Endothelial cell of umbilical vein (primary cell): Measurements from ENCODE around the gene FBN2. TPM values are rescaled to one million over a fixed set of nuclear protein-coding genes. Genes with fewer than 3 reads are reported as not detected.

Experiments used
- BruUV-seq: library from RNA; stranded (reverse); fragments of 400-500 nt; replicated peaks from 2 replicates; lab custom pipeline; 2021; lab: Mats Ljungman, UMichigan
- CTCF ChIA-PET: fragments of 300-600, 350-600 bp; sonication (Branson Sonifier 250); formaldehyde crosslinking; loops from one replicate; lab custom pipeline; 2021; ENCODE audit warnings: antibody characterized with exemption, inconsistent platforms; lab: Charles Lee
- POLR2A ChIA-PET: fragments of 300-600, 350-600 bp; sonication (Branson Sonifier 250); formaldehyde crosslinking; loops from one replicate; lab custom pipeline; 2021; ENCODE audit warnings: antibody characterized with exemption, inconsistent platforms; lab: Charles Lee
- DNase-seq: peaks from one replicate; pipeline ENCODE4 v3.0.0-alpha.2; 2011; ENCODE audit warnings: low read depth, low spot score
- FAIRE-seq: peaks from 2 replicates; lab custom pipeline; 2011; peaks lifted over from hg19 to GRCh38; lab: Jason Lieb, UNC
- H2AFZ ChIP-seq: 2 replicates; pipeline ENCODE4 v1.6.0; 2012; ENCODE audit warnings: low read depth, low read length, control low read depth, inconsistent platforms
- H3K27ac ChIP-seq: 2 replicates; pipeline ENCODE4 v1.5.1; 2011; ENCODE audit warnings: low read depth, mild to moderate bottlenecking, control low read depth, low read length, moderate library complexity; ENCODE audit not compliant: insufficient read depth
- H3K27me3 ChIP-seq, 2 experiments: 2 replicates each; pipeline versions ENCODE4 v1.6.0 to v1.6.1; 2011; ENCODE audit warnings: low read length in 2 of 2, mixed read lengths in 1 of 2; ENCODE audit not compliant: control insufficient read depth in 2 of 2, insufficient read depth in 2 of 2
- H3K36me3 ChIP-seq, 2 experiments: 2 replicates in 1 of 2; 3 replicates in 1 of 2; pipeline ENCODE4 v1.5.1; 2011; ENCODE audit warnings: low read length in 2 of 2, mild to moderate bottlenecking in 1 of 2, moderate library complexity in 1 of 2; ENCODE audit not compliant: control insufficient read depth in 2 of 2, insufficient read depth in 2 of 2; ENCODE audit errors: extremely low read depth in 1 of 2
- H3K4me1 ChIP-seq: 3 replicates; pipeline ENCODE4 v1.5.1; 2011; ENCODE audit warnings: mild to moderate bottlenecking, low read length; ENCODE audit not compliant: control insufficient read depth, insufficient read depth; ENCODE audit errors: extremely low read depth
- H3K4me2 ChIP-seq: 2 replicates; pipeline ENCODE4 v1.6.1; 2011; ENCODE audit warnings: low read length, control low read depth, mixed read lengths; ENCODE audit not compliant: insufficient read depth
- H3K4me3 ChIP-seq, 3 experiments: fragments of 200-600 bp in 1 of 3; sonication (generic), shearing (Covaris generic) in 1 of 3; replicated peaks in 1 of 3; 2 replicates each; pipeline ENCODE4 v1.5.1; 2011 to 2016; ENCODE audit warnings: control low read depth in 3 of 3, low read length in 3 of 3, mild to moderate bottlenecking in 2 of 3, inconsistent platforms in 1 of 3, low read depth in 1 of 3, moderate library complexity in 1 of 3; ENCODE audit not compliant: insufficient read depth in 1 of 3
- H3K79me2 ChIP-seq: 2 replicates; pipeline ENCODE4 v1.6.0; 2012; ENCODE audit warnings: low read length, inconsistent platforms; ENCODE audit not compliant: control insufficient read depth, insufficient read depth
- H3K9ac ChIP-seq: replicated peaks from 2 replicates; pipeline ENCODE3; 2011; ENCODE audit warnings: low read length, control low read depth; ENCODE audit not compliant: insufficient read depth; ENCODE audit errors: extremely low read depth
- H3K9me1 ChIP-seq: replicated peaks from 3 replicates; pipeline ENCODE4 v1.6.0; 2011; ENCODE audit warnings: mild to moderate bottlenecking, low read length; ENCODE audit not compliant: control insufficient read depth, insufficient read depth; ENCODE audit errors: extremely low read depth
- H3K9me3 ChIP-seq: replicated peaks from 2 replicates; pipeline ENCODE4 v1.5.1; 2012; ENCODE audit warnings: low read length, inconsistent platforms; ENCODE audit not compliant: control insufficient read depth, insufficient read depth
- H4K20me1 ChIP-seq: replicated peaks from 2 replicates; pipeline ENCODE3; 2011; ENCODE audit warnings: mild to moderate bottlenecking, low read length; ENCODE audit not compliant: control insufficient read depth, insufficient read depth; ENCODE audit errors: extremely low read depth
- CTCF ChIP-seq, 2 donors: IDR thresholded peaks; 1 replicate in 1 of 2; 2 replicates in 1 of 2; pipeline ENCODE4 v1.5.1; 2011; ENCODE audit warnings: low read length in 2 of 2, mild to moderate bottlenecking in 2 of 2, moderate library complexity in 2 of 2, control low read depth in 1 of 2, inconsistent platforms in 1 of 2, low read depth in 1 of 2; ENCODE audit not compliant: insufficient read depth in 1 of 2; ENCODE audit errors: extremely low read depth in 1 of 2
- EZH2 ChIP-seq: IDR thresholded peaks from 2 replicates; pipeline ENCODE4 v1.6.1; 2012; ENCODE audit warnings: borderline replicate concordance, low read depth, mild to moderate bottlenecking, moderate library complexity, low read length, inconsistent platforms; ENCODE audit not compliant: severe bottlenecking
- FOS ChIP-seq: IDR thresholded peaks from 2 replicates; pipeline ENCODE4 v1.6.1; 2011; ENCODE audit warnings: mild to moderate bottlenecking, low read length, moderate library complexity, borderline replicate concordance; ENCODE audit not compliant: insufficient read depth
- GATA2 ChIP-seq: IDR thresholded peaks from 2 replicates; pipeline ENCODE4 v1.7.0; 2011; ENCODE audit warnings: low read depth, mild to moderate bottlenecking, moderate library complexity, mixed read lengths, low read length; ENCODE audit not compliant: insufficient read length, insufficient read depth
- JUN ChIP-seq: IDR thresholded peaks from 2 replicates; pipeline ENCODE4 v1.6.1; 2011; ENCODE audit warnings: borderline replicate concordance, low read depth; ENCODE audit not compliant: insufficient read length, insufficient read depth
- MAX ChIP-seq: IDR thresholded peaks from 2 replicates; pipeline ENCODE4 v1.6.1; 2011; ENCODE audit not compliant: insufficient read depth, insufficient read length
- MYC ChIP-seq: IDR thresholded peaks from one replicate; pipeline ENCODE4 v1.6.1; 2011; ENCODE audit warnings: mild to moderate bottlenecking, low read depth, low read length
- POLR2A ChIP-seq: IDR thresholded peaks from 2 replicates; pipeline ENCODE4 v1.6.1; 2012; ENCODE audit warnings: low read depth, mild to moderate bottlenecking, control low read depth, low read length
- POLR2AphosphoS5 ChIP-seq: IDR thresholded peaks from 2 replicates; pipeline ENCODE4 v1.6.1; 2012; ENCODE audit warnings: low read depth, mild to moderate bottlenecking, control low read depth, low read length, moderate library complexity; ENCODE audit not compliant: insufficient read depth
- dilution Hi-C: fragments of 300-500 bp; cut with MboI; formaldehyde crosslinking; loops from one replicate; pipeline ENCODE4 v1.15.0; 2019; ENCODE audit warnings: low sequenced_read_pairs; ENCODE audit not compliant: extremely low pct_ligation_motif_present
- intact Hi-C: fragments of 100-400 bp; cut with micrococcal nuclease; formaldehyde crosslinking; loops from one replicate; pipeline ENCODE4 v1.10.0; 2022
- polyA plus RNA-seq, 4 experiments: library from polyadenylated mRNA; depleted of rRNA in 3 of 4; stranded (reverse) in 3 of 4; unstranded in 1 of 4; fragments of >200 nt; gene quantifications; 2 replicates each; pipeline versions ENCODE4 v1.2.1 to v1.2.3, GENCODE V29; 2011 to 2012; ENCODE audit warnings: missing spikeins in 1 of 4
- total RNA-seq: library from RNA; stranded (reverse); gene quantifications from 2 replicates; pipeline ENCODE4 v1.2.3, GENCODE V29; 2021

FBN2 gene
- total and polyA plus RNA-seq, 2 donors (not counting 3 experiments of a cell fraction or from before 2014, with no cell fraction given) = 21.8 to 57.4 TPM

GRCh38 chr5:128329386-128329939 is 208.6 kb downstream of the FBN2 start:
- no peaks in the 10 kb centered on the region for H4K20me1 ChIP-seq
- dilution Hi-C loops = no loop called here
- no peaks in the 10 kb centered on the region for H3K9me3 ChIP-seq
- CTCF ChIA-PET = no interaction called here
- FAIRE-seq = no peak
- POLR2A ChIA-PET = no interaction called here
- H3K4me1 ChIP-seq = no peaks in the 10 kb centered on the region
- H3K4me2 ChIP-seq = no peak overlapping the region
- H3K9me1 ChIP-seq = no peaks in the 10 kb centered on the region
- H3K9ac ChIP-seq = no peak overlapping the region
- BruUV-seq = no TSS peak
- H3K36me3 ChIP-seq = peaks cover 2 to 4% of the 10 kb centered on the region in 2 experiments
- H3K27ac ChIP-seq = no peak overlapping the region
- intact Hi-C loops = no loop called here
- no peak overlapping the region for H3K4me3 ChIP-seq
- H3K79me2 ChIP-seq = no peaks in the 10 kb centered on the region
- H3K27me3 ChIP-seq = no peaks in the 10 kb centered on the region
- DNase-seq = no peak
- no peak for TF ChIP-seq MAX
- TF ChIP-seq EZH2 = no peak
- TF ChIP-seq MYC = no peak
- no peak for TF ChIP-seq FOS
- TF ChIP-seq POLR2AphosphoS5 = no peak
- TF ChIP-seq JUN = no peak
- no peak for TF ChIP-seq CTCF (IDR thresholded peaks at IDR 0.05; ENCODE audit: extremely low read depth in 1 of 2, insufficient read depth in 1 of 2, low read depth in 1 of 2, low read length in 2 of 2)
- no peak for TF ChIP-seq POLR2A
- TF ChIP-seq GATA2 = no peak
- H2AFZ ChIP-seq = no peak overlapping the region
